T-helper 1 cell (primary cell): Measurements from ENCODE around the gene CHRND.
"Not testable (repeated sequence)": the region's sequence is repeated elsewhere in the genome, so short reads cannot be mapped to it uniquely, and the experiment has no call there.

Experiments used
- DNase-seq, 5 donors: peaks; one replicate each; pipeline ENCODE4 v3.0.0-alpha.2; 2012 to 2020

CHRND gene

GRCh38 chr2:232543928-232544631 is 18.1 kb downstream of the CHRND start:
- DNase-seq, result no peak

- no peak for DNase-seq
Measured at GRCh38 chr2:232544674-232545073, 18.7 kb downstream of the CHRND start.

GRCh38 chr2:232545511-232546375 is 19.8 kb downstream of the CHRND start:
- DNase-seq, result no peak

GRCh38 chr2:232547991-232548390 is 22.0 kb downstream of the CHRND start:
- DNase-seq, result no peak

GRCh38 chr2:232549655-232550353 is 23.8 kb downstream of the CHRND start:
- DNase-seq, result no peak

GRCh38 chr2:232550354-232551249 is 24.6 kb downstream of the CHRND start, which contains the start of the genes EIF4E2 and TIGD1:
TSS of gene EIF4E2 (plus strand) at chr2:232550689. CDS start at chr2:232550725, 36 bp downstream.
TSS of gene TIGD1 (minus strand) at chr2:232550557. CDS start at chr2:232549882, 675 bp downstream.
- peak; percentile 80 to 93 (median 86) for DNase-seq

GRCh38 chr2:232551250-232551638 is 25.3 kb downstream of the CHRND start:
- no peak for DNase-seq

GRCh38 chr2:232551776-232552175 is 25.8 kb downstream of the CHRND start:
- no peak for DNase-seq

GRCh38 chr2:232556426-232556825 is 30.5 kb downstream of the CHRND start:
- no peak for DNase-seq

GRCh38 chr2:232562515-232563151 is 36.7 kb downstream of the CHRND start:
- no peak for DNase-seq

- no peak for DNase-seq
Measured at GRCh38 chr2:232563580-232563979, 37.6 kb downstream of the CHRND start.

GRCh38 chr2:232567721-232568120 is 41.8 kb downstream of the CHRND start:
- DNase-seq, result no peak

- no peak for DNase-seq
Measured at GRCh38 chr2:232568161-232568560, 42.2 kb downstream of the CHRND start.

GRCh38 chr2:232569541-232569940 is 43.6 kb downstream of the CHRND start:
- DNase-seq, result no peak

- DNase-seq, result not testable (repeated sequence)
Measured at GRCh38 chr2:232570481-232570880, 44.5 kb downstream of the CHRND start.

GRCh38 chr2:232571026-232571474 is 45.1 kb downstream of the CHRND start:
- DNase-seq, result no peak

GRCh38 chr2:232573042-232573441 is 47.1 kb downstream of the CHRND start:
- no peak for DNase-seq

GRCh38 chr2:232573771-232574435 is 47.9 kb downstream of the CHRND start:
- no peak for DNase-seq

- DNase-seq, result no peak
Measured at GRCh38 chr2:232574674-232575403, 48.9 kb downstream of the CHRND start.

- no peak for DNase-seq
Measured at GRCh38 chr2:232575404-232575746, 49.4 kb downstream of the CHRND start.
